ENCODE measurements around the gene IL18BP. TPM values are rescaled to one million over a fixed set of nuclear protein-coding genes. Genes with fewer than 3 reads are reported as not detected.

IL18BP gene
- total RNA-seq, 1 donor from 2014 or later: 20.9 TPM

GRCh38 chr11:72007587-72007986, 8.9 kb downstream of the IL18BP start:
- no peak for DNase-seq (ENCODE audit: low spot score in 2 of 2, unreplicated experiment in 2 of 2)
- H3K27me3 Mint-ChIP-seq (ENCODE audit: low read depth): no peaks in the 10 kb centered on the region
- H3K27ac Mint-ChIP-seq: no peak overlapping the region
- TF ChIP-seq CTCF (IDR thresholded peaks at IDR 0.05; ENCODE audit: unreplicated experiment): no peak
- no peak overlapping the region for H3K4me3 Mint-ChIP-seq
- H3K4me1 Mint-ChIP-seq: peaks cover under 1% of the 10 kb centered on the region
- peaks cover 20% of the 10 kb centered on the region for H3K36me3 Mint-ChIP-seq
- no peaks in the 10 kb centered on the region for H3K9me3 Mint-ChIP-seq

- no peaks in the 10 kb centered on the region for H3K27me3 Mint-ChIP-seq (ENCODE audit: low read depth)
These were observed 10.0 kb downstream of the IL18BP start for GRCh38 chr11:72008728-72009127.

GRCh38 chr11:72009156-72009555, 10.4 kb downstream of the IL18BP start:
- Mint-ChIP-seq H3K9me3 (no peaks in the 10 kb centered on the region), H3K27me3 (ENCODE audit: low read depth) (no peaks in the 10 kb centered on the region), H3K36me3 (peaks cover 25% of the 10 kb centered on the region), H3K4me1 (no peaks in the 10 kb centered on the region), H3K4me3 (no peak overlapping the region), H3K27ac (no peak overlapping the region)
- no peak for DNase-seq (ENCODE audit: low spot score in 2 of 2, unreplicated experiment in 2 of 2)
- TF ChIP-seq CTCF (IDR thresholded peaks at IDR 0.05; ENCODE audit: unreplicated experiment): no peak

More at GRCh38 chr11:72008728-72009127, 10.0 kb downstream of the IL18BP start:
- Mint-ChIP-seq H3K27ac (peak overlapping the region; percentile 43), H3K4me1 (no peaks in the 10 kb centered on the region), H3K9me3 (no peaks in the 10 kb centered on the region), H3K4me3 (no peak overlapping the region), H3K36me3 (peaks cover 24% of the 10 kb centered on the region)
- TF ChIP-seq CTCF (IDR thresholded peaks at IDR 0.05; ENCODE audit: unreplicated experiment): no peak
- DNase-seq (ENCODE audit: low spot score in 2 of 2, unreplicated experiment in 2 of 2): no peak

- Mint-ChIP-seq H3K9me3 (no peaks in the 10 kb centered on the region), H3K27ac (no peak overlapping the region)
These were observed 12.0 kb downstream of the IL18BP start for GRCh38 chr11:72010529-72011233.

GRCh38 chr11:72012091-72012630, 13.5 kb downstream of the IL18BP start:
- no peak for TF ChIP-seq CTCF (IDR thresholded peaks at IDR 0.05; ENCODE audit: unreplicated experiment)
- DNase-seq (ENCODE audit: low spot score in 2 of 2, unreplicated experiment in 2 of 2): no peak
- Mint-ChIP-seq H3K4me1 (no peaks in the 10 kb centered on the region), H3K9me3 (no peaks in the 10 kb centered on the region), H3K27ac (peak overlapping the region; percentile 47), H3K27me3 (ENCODE audit: low read depth) (no peaks in the 10 kb centered on the region), H3K36me3 (peaks cover 42% of the 10 kb centered on the region), H3K4me3 (no peak overlapping the region)

More at GRCh38 chr11:72010529-72011233, 12.0 kb downstream of the IL18BP start:
- Mint-ChIP-seq H3K36me3 (peaks cover 36% of the 10 kb centered on the region), H3K4me1 (no peaks in the 10 kb centered on the region), H3K27me3 (ENCODE audit: low read depth) (no peaks in the 10 kb centered on the region), H3K4me3 (no peak overlapping the region)
- DNase-seq (ENCODE audit: low spot score in 2 of 2, unreplicated experiment in 2 of 2): no peak
- TF ChIP-seq CTCF (IDR thresholded peaks at IDR 0.05; ENCODE audit: unreplicated experiment): no peak

Measured in mesothelial cell of epicardium (in vitro differentiated cells).